Left forelimb (tissue), 1 donor: Measurements from ENCODE around the gene GALNT7.

ENCODE experiments used
- DNase-seq: peaks from one replicate; pipeline ENCODE4 v3.0.0-alpha.2; 2018; ENCODE audit warnings: low spot score

The GALNT7 gene

DNA sequence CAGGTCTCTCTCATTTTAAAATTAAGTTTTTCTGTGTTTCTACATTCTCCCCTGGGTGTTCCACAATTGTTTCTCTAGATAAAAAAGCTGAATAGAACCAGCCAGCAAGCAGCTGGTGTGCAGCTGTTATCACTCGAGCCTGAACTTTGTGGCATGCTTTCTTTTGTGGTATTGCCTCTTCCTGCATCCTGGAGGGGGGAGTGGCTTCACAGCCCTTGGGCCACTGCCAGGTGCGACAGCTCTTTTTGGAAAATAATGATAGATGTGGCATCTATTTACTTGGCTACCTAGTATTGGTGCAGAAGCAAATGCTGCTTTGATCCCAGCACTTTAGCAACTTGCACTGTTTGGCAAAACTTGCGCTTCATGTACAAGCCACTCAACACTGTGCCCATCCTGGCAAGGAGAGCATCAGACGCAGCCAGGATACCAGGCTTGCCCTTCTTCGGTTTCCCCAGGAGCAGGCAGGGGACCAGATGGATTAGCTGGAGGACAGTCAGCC, 96.1 kb downstream of the GALNT7 start:
- DNase-seq = peak; percentile 80

GRCh38 chr4:173265751-173266150, 97.1 kb downstream of the GALNT7 start:
- DNase-seq = no peak

GRCh38 chr4:173267711-173268110, 99.1 kb downstream of the GALNT7 start:
- DNase-seq = no peak

- no peak for DNase-seq
These were observed 100.7 kb downstream of the GALNT7 start for GRCh38 chr4:173269280-173269679.

GRCh38 chr4:173270312-173271027, 101.9 kb downstream of the GALNT7 start:
- no peak for DNase-seq

DNA sequence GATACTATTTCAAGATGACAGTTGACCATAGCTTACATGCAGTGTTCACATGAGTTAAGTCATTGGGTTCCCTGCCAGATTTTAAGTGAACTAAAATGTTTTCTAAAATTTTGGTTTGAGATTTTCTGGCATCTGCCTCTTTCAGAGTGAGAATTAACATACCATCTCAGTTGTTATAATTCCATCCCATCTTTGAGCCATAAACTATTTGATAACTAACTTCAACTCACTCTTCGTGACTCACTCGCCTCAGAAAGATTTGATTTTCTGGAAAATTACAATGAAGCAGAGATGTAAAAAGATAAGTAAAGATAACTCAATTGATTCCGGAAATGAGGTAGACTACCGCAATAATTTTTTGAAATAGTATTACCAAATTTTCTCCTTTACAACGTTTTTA, 103.7 kb downstream of the GALNT7 start:
- no peak for DNase-seq

GRCh38 chr4:173272996-173273395, 104.4 kb downstream of the GALNT7 start:
- no peak for DNase-seq

GRCh38 chr4:173273941-173274340, 105.3 kb downstream of the GALNT7 start:
- no peak for DNase-seq

GRCh38 chr4:173274744-173275143, 106.1 kb downstream of the GALNT7 start:
- no peak for DNase-seq

DNA sequence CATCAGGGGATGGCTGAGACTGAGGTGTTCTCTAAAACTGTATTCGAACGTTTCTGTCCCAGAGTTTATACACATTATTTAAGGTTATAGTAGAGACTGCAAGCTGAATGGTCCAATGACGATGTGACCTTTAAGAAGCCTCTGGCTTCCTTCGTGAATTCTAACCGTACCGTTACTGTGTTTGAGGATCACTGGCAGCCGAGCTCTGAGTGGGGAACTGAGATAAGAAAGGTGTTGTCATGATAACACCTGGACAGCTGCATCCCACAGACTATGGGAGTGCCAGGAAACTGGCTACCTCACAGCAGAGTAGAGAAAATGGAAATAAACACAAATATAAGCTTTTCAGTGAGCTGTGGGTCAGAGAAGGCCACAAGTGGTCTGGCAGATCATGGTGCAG, 106.5 kb downstream of the GALNT7 start:
- DNase-seq = no peak

GRCh38 chr4:173277340-173277739, 108.7 kb downstream of the GALNT7 start:
- no peak for DNase-seq

GRCh38 chr4:173280998-173281397, 112.4 kb downstream of the GALNT7 start:
- DNase-seq = no peak

DNA sequence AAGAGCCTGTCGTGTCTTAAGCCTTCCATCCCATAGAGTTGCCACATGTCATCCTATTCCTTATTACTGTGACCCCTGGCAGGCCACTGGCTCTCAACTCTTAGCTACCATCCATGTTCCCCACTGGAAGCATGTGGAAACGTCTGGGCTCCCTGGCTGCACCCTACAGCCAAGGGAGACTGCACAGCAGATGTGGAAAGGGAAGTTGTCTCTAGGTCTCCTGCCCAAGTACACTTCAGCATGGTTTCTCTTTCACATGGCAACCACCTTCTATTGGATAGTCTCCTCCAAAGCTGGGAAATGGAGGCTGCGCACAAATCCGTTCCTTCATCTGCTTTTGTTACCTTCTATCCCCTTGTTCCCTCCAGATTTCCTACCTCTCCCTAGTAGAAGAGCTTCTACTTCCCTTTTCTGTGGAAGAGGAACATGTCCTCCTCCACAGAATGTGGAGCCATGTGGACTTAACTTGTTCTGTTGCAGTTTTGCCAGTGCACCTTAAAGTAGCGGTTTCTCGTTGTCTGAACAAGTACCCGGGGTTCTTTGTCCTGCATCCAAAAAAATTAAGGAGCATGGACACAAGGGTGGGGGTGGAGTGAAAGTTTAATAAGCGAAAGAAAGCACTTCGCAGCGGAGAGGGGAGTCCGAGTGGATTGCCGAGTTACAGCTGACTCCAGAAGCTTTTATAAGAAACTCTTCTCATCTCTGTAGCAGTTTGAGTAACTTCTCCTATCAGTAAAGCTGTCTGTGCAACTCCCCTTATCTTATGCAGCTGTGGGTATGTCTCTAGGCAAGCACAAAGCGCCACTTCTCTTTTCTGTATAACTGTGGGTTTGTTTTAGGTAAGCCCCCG, 113.0 kb downstream of the GALNT7 start:
- no peak for DNase-seq

- DNase-seq = no peak
These were observed 113.6 kb downstream of the GALNT7 start for GRCh38 chr4:173282256-173282562.

GRCh38 chr4:173282626-173283025, 114.0 kb downstream of the GALNT7 start:
- no peak for DNase-seq

GRCh38 chr4:173284463-173284862, 115.9 kb downstream of the GALNT7 start:
- DNase-seq = no peak

GRCh38 chr4:173287486-173287885, 118.9 kb downstream of the GALNT7 start:
- no peak for DNase-seq

- DNase-seq = no peak
These were observed 119.7 kb downstream of the GALNT7 start for GRCh38 chr4:173288296-173288695.

DNA sequence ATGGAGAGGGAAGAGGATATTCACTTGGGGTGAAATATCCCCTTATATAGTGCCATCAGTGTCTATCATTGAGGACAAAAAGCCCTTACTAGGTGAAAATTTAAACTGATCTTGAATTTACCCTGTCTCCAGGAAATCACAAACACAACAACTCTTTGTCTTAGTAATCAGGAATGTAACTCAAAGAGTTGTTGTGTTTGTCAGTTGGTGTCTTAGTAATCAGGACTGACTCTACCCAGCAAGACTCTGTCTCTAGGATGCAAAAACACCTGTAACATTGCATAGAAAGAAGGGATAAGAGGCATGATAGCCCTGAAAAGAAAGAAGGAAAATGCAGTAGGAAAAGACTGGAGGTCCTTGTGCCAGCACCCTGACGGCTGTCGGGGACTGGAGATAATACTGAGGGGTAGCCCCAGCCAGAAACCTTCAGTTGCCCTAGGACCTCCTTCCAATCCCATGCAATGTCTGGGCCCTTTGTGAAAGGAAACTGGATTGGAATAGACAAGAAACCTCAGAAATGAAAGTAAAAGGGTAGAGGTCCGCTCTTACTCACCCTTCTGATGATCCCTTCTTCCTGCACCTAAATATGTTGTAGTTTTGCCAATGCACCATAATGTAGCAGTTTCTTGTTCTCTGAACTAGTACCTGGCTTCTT, 120.2 kb downstream of the GALNT7 start:
- no peak for DNase-seq

DNA sequence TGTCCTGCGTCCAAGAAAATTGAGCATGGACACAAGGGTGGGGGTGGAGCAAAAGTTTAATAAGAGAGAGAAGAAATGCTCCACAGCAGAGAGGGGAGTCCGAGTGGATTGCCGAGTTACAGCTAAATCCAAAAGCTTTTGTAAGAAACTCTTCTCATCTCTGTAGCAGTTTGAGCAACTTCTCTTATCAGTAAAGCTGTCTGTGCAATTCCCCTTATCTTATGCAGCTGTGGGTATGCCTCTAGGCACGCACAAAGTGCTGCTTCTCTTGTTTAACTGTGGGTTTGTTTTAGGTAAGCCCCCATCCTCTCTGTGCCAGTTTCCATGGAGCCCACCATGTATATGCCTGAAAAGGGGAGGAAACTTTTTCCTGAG, 120.7 kb downstream of the GALNT7 start:
- DNase-seq = no peak

- no peak for DNase-seq
These were observed 123.3 kb downstream of the GALNT7 start for GRCh38 chr4:173291899-173292298.

DNA sequence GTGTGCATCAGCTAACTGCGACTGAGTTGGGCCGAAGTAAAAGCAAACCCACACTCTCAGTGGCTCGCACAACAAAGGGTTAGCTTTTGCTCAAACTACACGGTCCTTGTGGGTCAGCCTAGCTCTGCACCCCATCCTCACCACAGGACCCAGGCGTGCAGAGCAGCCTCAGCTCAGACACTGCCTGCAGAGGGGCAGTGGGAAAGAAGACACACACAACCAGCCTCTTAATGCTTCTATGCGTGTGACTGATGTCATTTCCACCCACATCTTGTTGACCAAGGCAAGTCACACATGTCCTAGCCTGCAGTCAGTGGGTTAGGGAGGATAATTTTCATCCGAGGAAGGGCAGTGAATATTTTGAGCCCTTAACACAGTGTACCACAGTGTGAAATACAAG, 125.1 kb downstream of the GALNT7 start:
- DNase-seq = no peak

DNA sequence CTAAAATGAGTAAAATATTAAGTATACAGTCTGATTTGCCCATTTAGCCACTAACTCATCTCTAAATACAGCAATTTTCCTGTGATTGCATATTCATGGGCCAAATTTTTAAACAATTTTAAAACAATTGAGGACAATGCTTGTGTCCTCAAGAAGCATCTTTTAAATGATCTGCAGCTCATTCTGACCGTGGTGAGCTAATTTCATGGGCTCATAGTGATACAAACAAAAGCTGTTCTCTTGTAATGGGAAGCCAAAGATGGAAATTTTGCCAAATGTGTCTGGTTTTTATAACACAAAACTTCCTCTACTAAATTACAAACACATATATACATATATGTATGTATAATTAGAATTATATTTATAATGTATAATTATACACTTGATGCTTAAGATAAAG, 125.8 kb downstream of the GALNT7 start:
- DNase-seq = no peak
